HepG2 (cell line): Measurements from ENCODE around the gene KIF25. TPM values are rescaled to one million over a fixed set of nuclear protein-coding genes. Genes with fewer than 3 reads are reported as not detected.

Experiments used
- CHD4 ChIP-seq: fragments of 200-600 bp; sonication (generic); IDR thresholded peaks from 2 replicates; pipeline ENCODE4 v1.7.0; 2017; ENCODE audit warnings: mild to moderate bottlenecking, low read length, borderline replicate concordance
- GRHL1 ChIP-seq: sonication (generic); formaldehyde crosslinking; conservative IDR thresholded peaks from 2 replicates; pipeline ENCODE4 v1.8.0; 2022; ENCODE audit warnings: missing genetic modification reagents
- GTF2F1 ChIP-seq: fragments of 150-350 bp; IDR thresholded peaks from 2 replicates; pipeline ENCODE4 v1.6.1; 2014; ENCODE audit warnings: low read length
- NFKB2 ChIP-seq: sonication (generic); formaldehyde crosslinking; IDR thresholded peaks from 2 replicates; pipeline ENCODE4 v1.4.0; 2020; ENCODE audit warnings: missing genetic modification reagents, borderline replicate concordance
- REL ChIP-seq: sonication (generic); formaldehyde crosslinking; conservative IDR thresholded peaks from 2 replicates; pipeline ENCODE4 v1.8.0; 2022; ENCODE audit warnings: mild to moderate bottlenecking, missing genetic modification reagents, moderate library complexity
- SP2 ChIP-seq: sonication (generic); formaldehyde crosslinking; IDR thresholded peaks from 2 replicates; pipeline ENCODE4 v1.5.1; 2020; ENCODE audit warnings: mild to moderate bottlenecking, missing genetic modification reagents
- YEATS4 ChIP-seq: sonication (generic); formaldehyde crosslinking; IDR thresholded peaks from 2 replicates; pipeline ENCODE4 v1.4.0; 2020; ENCODE audit warnings: missing genetic modification reagents, borderline replicate concordance
- ZBTB44 ChIP-seq: sonication (generic); formaldehyde crosslinking; IDR thresholded peaks from 2 replicates; pipeline ENCODE4 v1.4.0; 2020; ENCODE audit warnings: missing genetic modification reagents
- ZNF615 ChIP-seq: sonication (generic); formaldehyde crosslinking; IDR thresholded peaks from 2 replicates; pipeline ENCODE4 v1.5.0; 2020; ENCODE audit warnings: mild to moderate bottlenecking, missing genetic modification reagents, borderline replicate concordance
- ZNF773 ChIP-seq: sonication (generic); formaldehyde crosslinking; IDR thresholded peaks from 2 replicates; pipeline ENCODE4 v1.4.0; 2020; ENCODE audit warnings: missing genetic modification reagents, borderline replicate concordance
- ZSCAN5A ChIP-seq: sonication (generic); formaldehyde crosslinking; IDR thresholded peaks from 2 replicates; pipeline ENCODE4 v1.8.0; 2022; ENCODE audit warnings: mild to moderate bottlenecking, missing genetic modification reagents, borderline replicate concordance
- polyA plus RNA-seq, 8 experiments: library from polyadenylated mRNA; depleted of rRNA in 3 of 8; stranded (reverse) in 7 of 8; unstranded in 1 of 8; fragments of >200 nt; fragmentation: Illumina TruSeq in 4 of 8; extraction: Trizol in 4 of 8; gene quantifications; 2 replicates each; pipeline versions ENCODE4 v1.2.1 to v1.2.3, GENCODE V29; 2011 to 2016; ENCODE audit warnings: low read depth in 4 of 8, missing spikeins in 1 of 8, mixed read lengths in 1 of 8; ENCODE audit not compliant: insufficient read depth in 1 of 8
- total RNA-seq, 5 experiments: library from RNA; depleted of rRNA; stranded (reverse); fragments of >200 nt; fragmentation: Illumina TruSeq; extraction: Trizol; gene quantifications; 2 replicates each; pipeline ENCODE4 v1.2.3, GENCODE V29; 2016; ENCODE audit warnings: low read depth in 1 of 5
- TF ChIP-seq, protein P1 (sequence below): sonication (generic); formaldehyde crosslinking; IDR thresholded peaks from 2 replicates; pipeline ENCODE4 v1.5.1; 2020; ENCODE audit warnings: missing genetic modification reagents, mild to moderate bottlenecking, borderline replicate concordance
- TF ChIP-seq, protein P2 (sequence below): IDR thresholded peaks from 2 replicates; pipeline ENCODE4 v1.6.1; 2018; ENCODE audit warnings: missing genetic modification reagents
- TF ChIP-seq, protein P3 (sequence below): sonication (generic); formaldehyde crosslinking; IDR thresholded peaks from 2 replicates; pipeline ENCODE4 v1.4.0; 2020; ENCODE audit warnings: missing genetic modification reagents, borderline replicate concordance
- TF ChIP-seq, protein P4 (sequence below): sonication (generic); formaldehyde crosslinking; IDR thresholded peaks from 2 replicates; pipeline ENCODE4 v1.5.1; 2020; ENCODE audit warnings: mild to moderate bottlenecking, missing genetic modification reagents, borderline replicate concordance

KIF25 gene
- total and polyA plus RNA-seq, 2 of the 13 experiments (the other 11 are each of a cell fraction or from before 2014, with no cell fraction given) = not detected

DNA sequence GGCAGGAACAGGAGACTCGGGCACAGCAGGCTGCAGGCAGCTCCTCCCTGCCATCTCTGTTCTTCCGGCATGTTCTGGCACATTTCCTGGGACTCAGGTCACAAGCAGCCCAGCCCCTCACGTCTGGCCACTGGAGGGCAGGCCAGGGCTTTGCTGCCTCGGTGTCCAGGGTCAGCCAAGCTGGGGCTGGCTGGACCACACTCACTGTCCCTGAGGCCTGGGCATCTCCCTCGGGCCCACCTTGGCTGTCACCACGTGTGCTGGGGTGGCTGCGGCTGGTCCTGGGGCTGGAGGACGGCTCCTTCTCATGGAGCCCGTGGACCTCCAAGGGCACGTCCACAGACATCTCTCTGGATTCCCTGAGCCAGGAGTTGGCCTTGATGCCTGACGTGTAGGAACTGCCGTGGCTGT lies 63.1 kb downstream of the KIF25 start (continued):
- TF ChIP-seq, protein P1, sequence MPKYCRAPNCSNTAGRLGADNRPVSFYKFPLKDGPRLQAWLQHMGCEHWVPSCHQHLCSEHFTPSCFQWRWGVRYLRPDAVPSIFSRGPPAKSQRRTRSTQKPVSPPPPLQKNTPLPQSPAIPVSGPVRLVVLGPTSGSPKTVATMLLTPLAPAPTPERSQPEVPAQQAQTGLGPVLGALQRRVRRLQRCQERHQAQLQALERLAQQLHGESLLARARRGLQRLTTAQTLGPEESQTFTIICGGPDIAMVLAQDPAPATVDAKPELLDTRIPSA (CRISPR knock-in tag) = no peak
- no peak for TF ChIP-seq ZNF615 (CRISPR knock-in tag)
- TF ChIP-seq, protein P2, sequence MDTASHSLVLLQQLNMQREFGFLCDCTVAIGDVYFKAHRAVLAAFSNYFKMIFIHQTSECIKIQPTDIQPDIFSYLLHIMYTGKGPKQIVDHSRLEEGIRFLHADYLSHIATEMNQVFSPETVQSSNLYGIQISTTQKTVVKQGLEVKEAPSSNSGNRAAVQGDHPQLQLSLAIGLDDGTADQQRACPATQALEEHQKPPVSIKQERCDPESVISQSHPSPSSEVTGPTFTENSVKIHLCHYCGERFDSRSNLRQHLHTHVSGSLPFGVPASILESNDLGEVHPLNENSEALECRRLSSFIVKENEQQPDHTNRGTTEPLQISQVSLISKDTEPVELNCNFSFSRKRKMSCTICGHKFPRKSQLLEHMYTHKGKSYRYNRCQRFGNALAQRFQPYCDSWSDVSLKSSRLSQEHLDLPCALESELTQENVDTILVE = no peak
- peak; percentile 46; the same call in 1 of the 2 replicates for TF ChIP-seq NFKB2 (CRISPR knock-in tag)
- no peak for TF ChIP-seq ZBTB44
- TF ChIP-seq GRHL1 (CRISPR knock-in tag) = no peak
- TF ChIP-seq SP2 (CRISPR knock-in tag) = no peak
- TF ChIP-seq ZNF773 (CRISPR knock-in tag) = no peak
- TF ChIP-seq CHD4 = no peak
- TF ChIP-seq, protein P3, sequence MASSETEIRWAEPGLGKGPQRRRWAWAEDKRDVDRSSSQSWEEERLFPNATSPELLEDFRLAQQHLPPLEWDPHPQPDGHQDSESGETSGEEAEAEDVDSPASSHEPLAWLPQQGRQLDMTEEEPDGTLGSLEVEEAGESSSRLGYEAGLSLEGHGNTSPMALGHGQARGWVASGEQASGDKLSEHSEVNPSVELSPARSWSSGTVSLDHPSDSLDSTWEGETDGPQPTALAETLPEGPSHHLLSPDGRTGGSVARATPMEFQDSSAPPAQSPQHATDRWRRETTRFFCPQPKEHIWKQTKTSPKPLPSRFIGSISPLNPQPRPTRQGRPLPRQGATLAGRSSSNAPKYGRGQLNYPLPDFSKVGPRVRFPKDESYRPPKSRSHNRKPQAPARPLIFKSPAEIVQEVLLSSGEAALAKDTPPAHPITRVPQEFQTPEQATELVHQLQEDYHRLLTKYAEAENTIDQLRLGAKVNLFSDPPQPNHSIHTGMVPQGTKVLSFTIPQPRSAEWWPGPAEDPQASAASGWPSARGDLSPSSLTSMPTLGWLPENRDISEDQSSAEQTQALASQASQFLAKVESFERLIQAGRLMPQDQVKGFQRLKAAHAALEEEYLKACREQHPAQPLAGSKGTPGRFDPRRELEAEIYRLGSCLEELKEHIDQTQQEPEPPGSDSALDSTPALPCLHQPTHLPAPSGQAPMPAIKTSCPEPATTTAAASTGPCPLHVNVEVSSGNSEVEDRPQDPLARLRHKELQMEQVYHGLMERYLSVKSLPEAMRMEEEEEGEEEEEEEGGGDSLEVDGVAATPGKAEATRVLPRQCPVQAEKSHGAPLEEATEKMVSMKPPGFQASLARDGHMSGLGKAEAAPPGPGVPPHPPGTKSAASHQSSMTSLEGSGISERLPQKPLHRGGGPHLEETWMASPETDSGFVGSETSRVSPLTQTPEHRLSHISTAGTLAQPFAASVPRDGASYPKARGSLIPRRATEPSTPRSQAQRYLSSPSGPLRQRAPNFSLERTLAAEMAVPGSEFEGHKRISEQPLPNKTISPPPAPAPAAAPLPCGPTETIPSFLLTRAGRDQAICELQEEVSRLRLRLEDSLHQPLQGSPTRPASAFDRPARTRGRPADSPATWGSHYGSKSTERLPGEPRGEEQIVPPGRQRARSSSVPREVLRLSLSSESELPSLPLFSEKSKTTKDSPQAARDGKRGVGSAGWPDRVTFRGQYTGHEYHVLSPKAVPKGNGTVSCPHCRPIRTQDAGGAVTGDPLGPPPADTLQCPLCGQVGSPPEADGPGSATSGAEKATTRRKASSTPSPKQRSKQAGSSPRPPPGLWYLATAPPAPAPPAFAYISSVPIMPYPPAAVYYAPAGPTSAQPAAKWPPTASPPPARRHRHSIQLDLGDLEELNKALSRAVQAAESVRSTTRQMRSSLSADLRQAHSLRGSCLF (CRISPR knock-in tag) = no peak
- no peak for TF ChIP-seq REL (CRISPR knock-in tag)
- TF ChIP-seq ZSCAN5A (CRISPR knock-in tag) = no peak
- no peak for TF ChIP-seq YEATS4 (CRISPR knock-in tag)
- TF ChIP-seq, protein P4, sequence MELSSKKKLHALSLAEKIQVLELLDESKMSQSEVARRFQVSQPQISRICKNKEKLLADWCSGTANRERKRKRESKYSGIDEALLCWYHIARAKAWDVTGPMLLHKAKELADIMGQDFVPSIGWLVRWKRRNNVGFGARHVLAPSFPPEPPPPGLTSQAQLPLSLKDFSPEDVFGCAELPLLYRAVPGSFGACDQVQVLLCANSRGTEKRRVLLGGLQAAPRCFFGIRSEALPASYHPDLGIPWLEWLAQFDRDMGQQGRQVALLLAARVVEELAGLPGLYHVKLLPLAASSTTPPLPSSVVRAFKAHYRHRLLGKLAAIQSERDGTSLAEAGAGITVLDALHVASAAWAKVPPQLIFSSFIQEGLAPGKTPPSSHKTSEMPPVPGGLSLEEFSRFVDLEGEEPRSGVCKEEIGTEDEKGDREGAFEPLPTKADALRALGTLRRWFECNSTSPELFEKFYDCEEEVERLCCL = no peak
- no peak for TF ChIP-seq GTF2F1
